ENCODE data around the gene WLS. TPM values are rescaled to one million over a fixed set of nuclear protein-coding genes. Genes with fewer than 3 reads are reported as not detected.
"Not testable (repeated sequence)": the region's sequence is repeated elsewhere in the genome, so short reads cannot be mapped to it uniquely, and the experiment has no call there.

Gene WLS
- total RNA-seq, 1 donor from 2014 or later = 1.5 TPM

GRCh38 chr1:68273530-68273929, 41.2 kb upstream of the WLS start:
- H3K27me3 Mint-ChIP-seq (ENCODE audit: unreplicated experiment) = peaks cover 2% of the 10 kb centered on the region
- H3K27ac Mint-ChIP-seq (ENCODE audit: unreplicated experiment) = no peak overlapping the region
- H3K36me3 Mint-ChIP-seq (ENCODE audit: unreplicated experiment) = no peaks in the 10 kb centered on the region
- H3K4me1 Mint-ChIP-seq (ENCODE audit: low read depth, unreplicated experiment) = no peaks in the 10 kb centered on the region
- TF ChIP-seq CTCF (IDR thresholded peaks at IDR 0.05; ENCODE audit: partially characterized antibody, unreplicated experiment) = no peak
- no peak overlapping the region for H3K4me3 Mint-ChIP-seq (ENCODE audit: unreplicated experiment)
- DNase-seq = no peak
- H3K9me3 Mint-ChIP-seq (ENCODE audit: unreplicated experiment) = no peaks in the 10 kb centered on the region

- no peak for TF ChIP-seq CTCF (IDR thresholded peaks at IDR 0.05; ENCODE audit: partially characterized antibody, unreplicated experiment)
- H3K36me3 Mint-ChIP-seq (ENCODE audit: unreplicated experiment) = no peaks in the 10 kb centered on the region
- no peak overlapping the region for H3K27ac Mint-ChIP-seq (ENCODE audit: unreplicated experiment)
- no peak for DNase-seq
- H3K4me3 Mint-ChIP-seq (ENCODE audit: unreplicated experiment) = no peak overlapping the region
- H3K4me1 Mint-ChIP-seq (ENCODE audit: low read depth, unreplicated experiment) = no peaks in the 10 kb centered on the region
- no peaks in the 10 kb centered on the region for H3K9me3 Mint-ChIP-seq (ENCODE audit: unreplicated experiment)
- no peaks in the 10 kb centered on the region for H3K27me3 Mint-ChIP-seq (ENCODE audit: unreplicated experiment)
Observed at GRCh38 chr1:68271596-68271995, 39.3 kb upstream of the WLS start.

- no peak for DNase-seq
- Mint-ChIP-seq H3K36me3 (ENCODE audit: unreplicated experiment) (no peaks in the 10 kb centered on the region), H3K4me1 (ENCODE audit: low read depth, unreplicated experiment) (no peaks in the 10 kb centered on the region), H3K27me3 (ENCODE audit: unreplicated experiment) (no peaks in the 10 kb centered on the region), H3K9me3 (ENCODE audit: unreplicated experiment) (no peaks in the 10 kb centered on the region), H3K27ac (ENCODE audit: unreplicated experiment) (no peak overlapping the region), H3K4me3 (ENCODE audit: unreplicated experiment) (no peak overlapping the region)
- no peak for TF ChIP-seq CTCF (IDR thresholded peaks at IDR 0.05; ENCODE audit: partially characterized antibody, unreplicated experiment)
Observed at GRCh38 chr1:68270951-68271350, 38.6 kb upstream of the WLS start.

GRCh38 chr1:68269637-68270430, 37.5 kb upstream of the WLS start:
- Mint-ChIP-seq H3K4me3 (ENCODE audit: unreplicated experiment) (no peak overlapping the region), H3K9me3 (ENCODE audit: unreplicated experiment) (no peaks in the 10 kb centered on the region)
- TF ChIP-seq CTCF (IDR thresholded peaks at IDR 0.05; ENCODE audit: partially characterized antibody, unreplicated experiment) = no peak

GRCh38 chr1:68268896-68269483, 36.7 kb upstream of the WLS start:
- Mint-ChIP-seq H3K27me3 (ENCODE audit: unreplicated experiment) (no peaks in the 10 kb centered on the region), H3K27ac (ENCODE audit: unreplicated experiment) (no peak overlapping the region), H3K4me3 (ENCODE audit: unreplicated experiment) (no peak overlapping the region), H3K4me1 (ENCODE audit: low read depth, unreplicated experiment) (no peaks in the 10 kb centered on the region), H3K36me3 (ENCODE audit: unreplicated experiment) (no peaks in the 10 kb centered on the region), H3K9me3 (ENCODE audit: unreplicated experiment) (no peaks in the 10 kb centered on the region)
- DNase-seq = no peak
- TF ChIP-seq CTCF (IDR thresholded peaks at IDR 0.05; ENCODE audit: partially characterized antibody, unreplicated experiment) = no peak

More at GRCh38 chr1:68269637-68270430, 37.5 kb upstream of the WLS start:
- DNase-seq = no peak
- H3K27ac Mint-ChIP-seq (ENCODE audit: unreplicated experiment) = no peak overlapping the region
- H3K36me3 Mint-ChIP-seq (ENCODE audit: unreplicated experiment) = no peaks in the 10 kb centered on the region
- no peaks in the 10 kb centered on the region for H3K4me1 Mint-ChIP-seq (ENCODE audit: low read depth, unreplicated experiment)
- H3K27me3 Mint-ChIP-seq (ENCODE audit: unreplicated experiment) = no peaks in the 10 kb centered on the region

GRCh38 chr1:68256824-68257223, 24.5 kb upstream of the WLS start:
- H3K27me3 Mint-ChIP-seq (ENCODE audit: unreplicated experiment); DNase-seq; H3K4me3 Mint-ChIP-seq (ENCODE audit: unreplicated experiment); H3K36me3 Mint-ChIP-seq (ENCODE audit: unreplicated experiment); H3K9me3 Mint-ChIP-seq (ENCODE audit: unreplicated experiment); H3K27ac Mint-ChIP-seq (ENCODE audit: unreplicated experiment); H3K4me1 Mint-ChIP-seq (ENCODE audit: low read depth, unreplicated experiment): not testable (repeated sequence)
